Testis (tissue), 2 donors: ENCODE results near the gene PTGER1.

Experiments used
- CTCF ChIP-seq, 3 experiments: fragments of 450-650 bp in 2 of 3; fragments of 200-600 bp in 1 of 3; sonication (generic) in 1 of 3; IDR thresholded peaks; one replicate each; pipeline ENCODE4 v1.5.1; 2016 to 2019; ENCODE audit warnings: antibody characterized with exemption in 3 of 3, mild to moderate bottlenecking in 2 of 3, moderate library complexity in 1 of 3
- POLR2A ChIP-seq: fragments of 450-650 bp; IDR thresholded peaks from one replicate; pipeline ENCODE4 v1.6.1; 2017; ENCODE audit warnings: antibody characterized with exemption, mild to moderate bottlenecking, moderate library complexity

GRCh38 chr19:14446336-14447036, 28.7 kb downstream of the PTGER1 start:
- TF ChIP-seq CTCF (IDR thresholded peaks at IDR 0.05) (no peak), POLR2A (no peak)
